Colon (tissue), 2 donors: Measurements from ENCODE around the gene KMT2D.
"Not testable (repeated sequence)": the region's sequence is repeated elsewhere in the genome, so short reads cannot be mapped to it uniquely, and the experiment has no call there.

Source experiments
- FAIRE-seq: peaks from 2 replicates; lab custom pipeline; 2012; peaks lifted over from hg19 to GRCh38; lab: Jason Lieb, UNC
- donor health status: control.
- donor health status: control.

The KMT2D gene

DNA sequence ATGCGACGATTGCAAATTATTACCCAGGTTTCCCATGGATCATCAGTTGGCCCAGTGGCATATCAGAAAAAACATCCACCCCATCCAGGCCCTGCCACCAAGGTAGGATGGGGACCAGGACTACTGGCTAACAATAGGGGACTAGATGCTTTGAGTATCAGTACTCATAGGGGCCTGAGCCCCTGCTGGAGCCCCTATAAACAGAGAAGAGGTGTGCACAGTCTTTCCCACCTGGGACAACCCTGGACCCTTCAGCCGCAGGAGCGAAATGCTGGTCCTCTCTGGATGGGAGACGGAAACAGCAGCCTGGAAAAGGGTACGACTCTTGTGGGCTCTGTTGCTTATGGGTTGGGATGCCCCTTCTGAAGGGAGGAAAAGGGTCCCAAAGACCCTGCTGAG is 28.3 kb upstream of the KMT2D start:
- FAIRE-seq: no peak

DNA sequence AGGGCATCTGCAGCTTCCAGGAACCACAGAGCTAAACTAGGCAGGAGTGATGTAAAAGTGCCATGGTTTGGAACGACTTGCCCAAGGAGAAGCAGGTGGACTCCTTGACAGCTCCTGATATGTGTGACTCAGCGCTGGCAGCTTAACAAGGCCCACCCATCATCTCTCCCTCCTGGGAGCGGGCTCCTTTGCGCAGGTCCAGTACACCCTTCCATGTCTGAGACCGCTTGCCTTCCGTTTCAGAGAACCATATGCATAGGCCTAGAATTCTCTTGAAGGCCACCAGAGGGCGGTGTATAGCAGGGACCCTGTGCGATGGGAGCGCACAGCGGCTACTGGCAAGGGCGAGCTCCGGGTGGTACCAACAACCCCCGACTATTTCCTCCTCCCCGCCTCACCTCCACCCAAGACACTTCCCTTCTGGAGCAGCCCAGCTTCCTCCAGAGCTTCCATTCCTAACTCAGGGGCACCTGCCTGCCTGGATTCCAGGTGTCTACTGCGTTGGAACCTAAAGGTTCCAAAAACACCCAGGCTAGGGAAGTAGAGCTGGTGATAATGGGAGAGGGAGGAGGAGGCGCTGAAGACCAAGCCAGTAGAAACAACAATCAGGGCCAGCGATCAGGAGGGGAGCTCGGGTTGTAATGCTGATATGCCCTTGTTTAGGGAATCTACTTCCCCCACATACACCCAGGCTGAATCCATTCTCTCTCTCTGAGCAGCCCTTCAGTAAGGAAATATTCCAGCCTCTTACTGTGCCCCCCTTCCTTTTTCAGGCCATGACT is 27.7 kb upstream of the KMT2D start:
- no peak for FAIRE-seq

- FAIRE-seq: no peak
These were observed 25.5 kb upstream of the KMT2D start for GRCh38 chr12:49086116-49086515.

DNA sequence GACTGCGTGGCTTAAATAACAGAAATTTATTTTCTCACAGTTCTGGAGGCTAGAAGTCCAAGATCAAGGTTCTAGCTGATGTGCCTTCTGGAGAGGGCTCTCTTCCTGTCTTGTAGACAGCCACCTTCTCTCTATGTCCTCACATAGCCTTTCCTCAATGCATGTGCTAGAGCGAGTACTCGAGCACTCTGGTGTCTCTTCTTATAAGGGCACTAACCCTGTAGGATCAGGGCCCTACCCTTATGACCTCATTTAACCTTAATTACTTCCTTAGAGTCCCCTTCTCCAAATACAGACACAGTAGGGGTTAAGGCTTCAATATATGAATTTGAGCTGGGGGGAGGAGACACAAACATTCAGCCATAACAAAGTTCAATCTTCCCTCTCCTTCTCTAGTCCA is 23.8 kb upstream of the KMT2D start:
- no peak for FAIRE-seq

DNA sequence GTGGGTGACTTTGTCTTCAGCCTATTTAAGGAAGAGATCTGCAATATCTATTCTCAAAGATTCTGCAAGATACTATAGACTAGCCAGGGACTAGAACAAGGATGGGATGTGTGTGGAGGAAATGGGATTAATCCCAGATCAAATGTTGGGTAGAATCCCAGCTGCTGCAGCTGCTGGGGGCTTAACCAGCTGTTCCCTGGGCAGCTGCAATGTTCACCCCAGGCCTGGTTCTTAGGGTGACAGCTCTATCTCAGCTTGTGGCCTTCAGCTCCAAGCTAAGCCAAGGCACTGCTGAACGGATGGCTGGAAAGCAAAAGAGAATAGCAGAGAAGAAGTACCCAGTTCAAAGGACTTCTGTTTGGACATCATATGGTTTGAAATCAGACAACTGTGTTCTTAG is 19.2 kb upstream of the KMT2D start:
- FAIRE-seq: no peak

DNA sequence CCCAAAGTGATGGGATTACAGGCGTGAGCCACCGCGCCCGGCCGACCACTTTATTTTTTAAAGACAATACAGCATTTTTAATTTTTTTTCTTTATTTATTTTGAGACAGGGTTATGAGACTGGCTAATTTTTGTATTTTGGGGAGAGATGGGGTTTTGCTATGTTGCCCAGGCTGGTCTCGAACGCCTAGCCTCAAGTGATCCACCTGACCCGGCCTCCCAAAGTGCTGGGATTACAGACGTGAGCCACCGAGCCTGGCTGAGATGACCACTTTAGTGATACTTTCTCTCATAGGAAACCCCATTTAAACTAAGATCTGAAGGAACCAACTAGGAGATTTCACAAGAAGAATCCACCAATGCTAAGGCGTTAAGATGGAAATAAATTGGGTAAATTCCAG is 10.4 kb upstream of the KMT2D start:
- no peak for FAIRE-seq

DNA sequence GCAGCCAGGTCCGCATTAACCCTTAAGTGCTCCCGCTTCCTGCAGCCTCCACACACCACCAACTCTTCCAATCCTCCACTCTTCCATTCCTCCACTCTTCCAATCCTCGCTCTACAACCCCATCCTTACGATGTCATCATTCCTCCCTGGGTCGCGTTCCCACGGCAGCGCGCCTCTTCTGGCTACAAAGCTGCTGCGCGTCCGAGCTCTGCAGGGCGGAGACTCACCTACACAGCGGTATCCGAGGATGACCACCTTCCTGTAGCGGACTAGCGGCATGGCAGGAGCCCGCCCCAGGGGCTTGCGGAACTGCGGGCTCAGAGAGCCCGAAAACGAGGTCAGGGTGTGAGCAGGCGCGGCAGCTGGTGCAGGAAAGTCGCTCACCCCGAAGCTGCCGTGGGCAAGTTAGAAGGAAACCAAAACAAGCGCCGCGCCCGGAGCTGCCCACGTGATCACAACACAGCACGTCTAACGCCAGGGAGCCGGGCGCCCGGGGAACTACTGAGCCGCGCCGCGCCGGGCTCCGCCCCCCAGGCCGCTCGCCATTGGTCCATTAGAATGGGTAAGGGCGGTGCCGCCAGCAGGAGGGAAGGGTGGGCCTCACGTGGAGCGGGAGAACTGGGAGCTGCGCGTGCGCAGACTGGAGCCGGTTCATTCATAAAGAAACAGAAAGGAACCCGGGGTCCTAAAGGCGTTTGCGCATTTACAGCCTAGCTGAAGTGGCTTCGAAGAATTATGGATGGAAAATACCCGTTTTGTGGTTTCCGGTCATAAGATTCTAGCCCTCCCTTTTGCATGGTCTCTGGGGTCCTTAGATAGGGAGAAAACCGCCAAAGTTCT is 9.1 kb upstream of the KMT2D start, which contains the start of gene RHEBL1:
TSS of gene RHEBL1 (minus strand) at position 473 of the 840 bp plus-strand sequence. CDS start at position 279, 194 bp downstream.
- no peak for FAIRE-seq

DNA sequence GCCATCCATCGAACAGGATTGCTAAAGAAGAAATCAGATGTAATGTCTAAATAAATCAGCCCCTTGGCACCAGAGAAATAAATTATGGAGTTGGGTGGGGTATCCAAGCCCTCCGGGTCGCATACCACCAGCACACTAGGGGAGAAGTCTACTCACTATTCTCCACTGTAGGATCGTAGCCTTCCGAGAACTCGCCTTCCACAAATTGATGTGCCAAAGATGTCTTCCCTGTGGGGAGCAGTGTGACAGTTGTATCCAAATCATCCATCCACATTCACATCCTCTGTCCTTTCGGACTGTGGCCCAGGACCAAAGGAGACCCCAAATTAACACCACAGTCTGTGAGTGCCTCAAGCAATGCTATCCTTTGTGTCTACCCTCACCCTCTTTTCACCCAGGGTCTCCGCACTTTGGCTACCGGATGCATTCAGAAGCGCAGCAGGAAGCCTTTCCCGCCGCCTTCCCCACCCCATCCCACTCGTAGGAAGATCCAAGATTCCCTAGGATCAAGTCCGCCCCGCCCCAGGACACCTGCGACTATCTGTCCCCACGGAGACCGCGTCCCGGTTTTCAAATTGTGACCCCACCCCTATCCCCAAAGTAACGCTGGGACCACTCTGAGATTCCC is 8.4 kb upstream of the KMT2D start:
- FAIRE-seq: no peak

GRCh38 chr12:49066120-49066519 is 5.5 kb upstream of the KMT2D start:
- FAIRE-seq: no peak

DNA sequence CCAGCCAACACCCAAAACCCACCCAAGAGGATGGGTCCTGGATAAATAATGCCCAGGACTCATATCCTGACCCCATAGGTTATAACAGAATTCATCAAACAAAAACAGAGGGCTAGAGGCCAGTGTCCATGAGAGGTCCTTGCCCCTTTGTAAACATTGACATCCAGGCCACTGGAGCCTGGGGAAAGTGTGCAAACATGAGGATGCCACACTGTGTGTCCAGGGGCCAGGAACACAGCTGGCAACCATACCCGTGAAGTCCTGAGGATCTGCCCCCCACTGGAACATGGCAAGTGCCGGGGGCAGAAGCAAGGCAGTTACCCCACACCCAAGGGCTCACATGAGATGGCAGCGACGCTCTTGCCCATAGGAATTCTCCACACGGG is 4.2 kb upstream of the KMT2D start:
- no peak for FAIRE-seq

DNA sequence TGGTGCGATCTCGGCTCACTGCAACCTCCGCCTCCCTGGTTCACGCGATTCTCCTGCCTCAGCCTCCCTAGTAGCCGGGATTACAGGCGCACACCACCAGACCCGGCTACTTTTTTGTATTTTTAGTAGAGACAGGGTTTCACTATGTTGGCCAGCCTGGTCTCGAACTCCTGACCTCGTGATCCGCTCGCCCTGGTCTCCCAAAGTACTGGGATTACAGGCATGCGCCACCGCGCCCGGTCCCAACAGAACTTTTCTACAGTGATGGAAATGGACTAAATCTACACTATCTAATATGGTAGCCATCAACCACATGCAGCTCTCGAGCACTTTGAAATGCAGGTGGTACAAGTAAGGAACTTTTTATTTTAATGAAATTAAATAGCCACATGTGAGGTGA is 1.3 kb upstream of the KMT2D start:
- FAIRE-seq: not testable (repeated sequence)

DNA sequence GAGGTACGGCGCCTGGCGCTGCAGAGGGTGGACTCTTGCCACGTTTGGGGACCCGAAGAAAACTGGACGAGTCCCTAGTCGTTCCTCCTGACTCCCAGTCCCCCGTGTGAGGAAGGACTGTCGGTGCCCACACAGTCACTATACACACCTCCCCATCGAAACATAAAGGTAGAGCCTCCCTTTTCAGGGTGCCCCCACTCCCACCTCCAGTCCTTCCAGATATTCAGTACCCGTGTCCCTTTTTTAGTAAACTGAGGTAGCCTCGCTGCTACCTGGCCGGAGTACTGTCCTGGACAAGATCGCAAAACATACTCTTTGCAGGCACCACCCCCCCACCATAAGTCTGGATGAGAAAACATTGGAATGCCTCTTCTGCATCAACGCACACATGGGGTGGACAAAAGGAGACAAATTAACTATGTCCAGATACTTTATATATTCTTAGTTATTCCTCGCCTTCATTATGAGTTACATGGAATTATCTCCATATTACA is 610 bp upstream of the KMT2D start:
- no peak for FAIRE-seq

DNA sequence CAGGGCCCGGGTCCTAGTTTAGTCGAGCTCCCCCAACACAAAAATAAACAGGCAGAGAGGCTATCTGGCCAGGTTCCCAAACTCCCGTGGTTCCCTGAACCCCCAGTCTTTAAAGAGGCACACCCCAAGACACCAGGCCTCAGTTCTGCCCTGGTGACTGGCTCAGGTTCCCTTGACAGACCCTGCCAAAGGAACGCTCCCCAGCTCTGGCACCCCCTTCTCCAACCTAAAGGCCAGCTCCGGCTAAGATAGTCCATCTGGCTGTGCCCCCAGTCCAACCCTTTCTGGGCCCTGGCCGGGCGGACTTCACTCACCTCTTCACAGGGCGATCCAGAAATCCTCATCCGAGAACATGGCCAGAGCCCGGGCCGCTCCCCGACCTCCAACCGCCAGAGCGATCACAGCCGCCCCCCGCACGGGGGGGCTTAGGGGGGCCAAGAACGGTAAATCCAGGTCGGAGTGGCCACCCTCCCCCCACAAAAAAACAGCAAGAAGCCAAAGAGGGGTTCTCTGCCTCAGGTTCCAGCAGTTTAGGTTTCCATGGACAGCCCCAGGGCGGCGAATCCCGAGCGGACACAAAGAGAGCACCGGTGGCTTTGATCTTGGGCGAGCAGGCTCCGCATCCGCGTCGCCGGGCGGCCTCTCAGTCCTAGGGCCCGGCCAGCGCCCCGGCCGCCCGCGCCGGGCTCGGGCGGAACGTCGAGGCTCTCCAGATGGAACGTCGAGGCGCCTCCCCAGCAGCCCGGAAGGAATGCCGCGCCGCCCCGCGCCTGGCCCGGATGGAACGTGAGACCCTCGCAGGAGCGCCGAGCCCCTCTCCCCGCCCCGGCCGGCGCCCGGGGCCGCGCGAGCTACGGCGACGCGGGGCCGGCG is 1.1 kb downstream of the KMT2D start:
- FAIRE-seq: no peak

- no peak for FAIRE-seq
These were observed 1.6 kb downstream of the KMT2D start for GRCh38 chr12:49059045-49059298.

DNA sequence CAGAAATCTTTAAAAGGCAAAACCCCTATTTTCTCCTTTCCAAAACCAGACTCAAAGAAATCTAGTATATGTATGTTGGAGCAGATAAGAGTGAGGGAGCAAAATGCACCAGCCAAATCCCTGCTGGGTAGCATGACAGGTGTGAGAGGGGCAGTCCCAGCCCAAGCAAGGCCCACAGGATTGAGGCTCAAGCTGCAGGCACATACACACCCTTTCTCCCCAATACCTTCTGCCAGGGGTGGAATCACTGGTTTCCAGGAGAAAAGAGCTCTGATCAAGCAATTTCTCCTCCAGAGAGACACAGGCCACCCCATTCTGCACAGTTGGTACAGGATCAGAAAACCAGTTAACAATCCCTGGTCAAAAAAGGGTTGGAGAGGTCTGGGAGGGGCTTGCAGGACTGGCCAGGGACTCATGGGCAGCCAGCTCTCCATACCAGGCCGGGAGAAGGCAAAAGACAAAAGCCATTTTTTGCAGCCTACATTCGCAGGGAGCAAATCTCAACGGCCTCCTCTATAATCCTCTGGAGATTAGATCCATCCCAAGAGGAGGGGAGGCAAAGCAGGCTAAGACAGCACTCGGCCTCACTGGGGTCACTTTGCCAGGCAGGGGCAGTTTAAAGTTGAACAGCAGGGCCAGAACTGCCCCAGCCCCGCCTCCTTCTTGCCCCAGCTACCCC is 2.1 kb downstream of the KMT2D start:
- FAIRE-seq: no peak

GRCh38 chr12:49057888-49058287 is 2.7 kb downstream of the KMT2D start:
- FAIRE-seq: no peak

DNA sequence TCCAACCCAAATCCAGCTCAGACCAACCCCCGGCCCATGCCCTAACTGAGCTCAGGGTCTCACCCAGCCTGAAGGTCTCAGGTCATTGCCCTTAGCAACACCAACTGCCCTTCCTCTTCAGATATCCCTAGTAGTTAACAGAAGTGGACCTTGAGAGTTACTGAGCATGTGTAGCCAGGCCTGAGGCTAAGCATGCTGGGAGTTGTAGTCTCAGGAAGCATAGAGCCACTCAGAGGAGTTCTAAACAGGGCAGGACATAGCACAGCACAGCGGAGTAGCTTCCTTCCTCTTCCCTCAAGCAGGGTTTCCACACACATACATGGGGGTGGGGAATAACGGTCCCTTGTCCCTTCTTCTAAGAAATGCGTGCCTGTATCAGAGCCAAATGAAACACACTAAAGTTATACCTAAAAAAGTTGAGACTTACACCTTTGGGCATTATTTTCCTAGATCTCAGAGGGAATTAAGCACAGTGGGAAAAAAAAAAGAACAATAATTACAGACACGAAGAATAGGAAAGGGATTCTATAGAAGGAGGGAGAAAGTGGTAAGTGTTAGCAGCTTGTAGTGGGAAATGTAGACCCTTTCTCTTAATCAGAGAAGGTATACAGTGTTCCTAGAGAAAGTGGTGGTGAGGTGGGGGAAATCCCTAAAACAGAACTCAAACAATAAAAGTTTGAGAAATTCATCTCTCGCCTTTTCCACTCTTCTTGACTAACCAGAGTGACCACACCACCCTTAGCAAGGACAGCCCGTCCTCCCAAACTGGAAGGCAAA is 4.4 kb downstream of the KMT2D start:
- no peak for FAIRE-seq

- no peak for FAIRE-seq
These were observed 5.5 kb downstream of the KMT2D start for GRCh38 chr12:49055092-49055491.

DNA sequence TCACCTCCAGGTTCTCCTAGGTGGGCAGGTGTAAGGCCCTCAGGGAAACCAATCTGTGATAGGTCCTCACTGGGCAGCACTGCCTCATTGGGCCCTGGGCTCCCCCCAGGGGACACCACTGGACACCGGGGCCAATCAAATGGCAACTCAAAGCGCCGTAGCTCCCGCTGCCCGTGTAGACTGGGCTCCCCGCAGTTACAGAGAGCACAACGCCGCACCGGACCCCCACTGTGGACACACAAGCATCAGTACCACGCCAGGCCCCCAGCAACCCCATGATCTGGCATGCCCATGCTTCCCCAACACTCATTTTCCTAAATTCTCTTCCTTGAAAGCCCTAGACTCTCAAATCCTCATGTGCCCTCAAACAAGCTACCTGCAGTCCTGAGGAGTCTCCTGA is 6.1 kb downstream of the KMT2D start:
- no peak for FAIRE-seq

GRCh38 chr12:49054096-49054495 is 6.5 kb downstream of the KMT2D start:
- FAIRE-seq: no peak
